HepG2 (cell line): ENCODE measurements around the gene NEK8. TPM values are rescaled to one million over a fixed set of nuclear protein-coding genes. Genes with fewer than 3 reads are reported as not detected.

Experiments
- HOXA5 ChIP-seq: sonication (generic); formaldehyde crosslinking; IDR thresholded peaks from 2 replicates; pipeline ENCODE4 v1.4.0; 2020; ENCODE audit warnings: missing genetic modification reagents
- HOXD1 ChIP-seq: sonication (generic); formaldehyde crosslinking; IDR thresholded peaks from 2 replicates; pipeline ENCODE4 v1.5.0; 2020; ENCODE audit warnings: missing genetic modification reagents
- ISX ChIP-seq: sonication (generic); formaldehyde crosslinking; conservative IDR thresholded peaks from 2 replicates; pipeline ENCODE4 v1.5.0; 2020; ENCODE audit warnings: missing genetic modification reagents
- MAZ ChIP-seq, 2 experiments: sonication (generic) in 1 of 2; formaldehyde crosslinking in 1 of 2; IDR thresholded peaks; 2 replicates each; pipeline versions ENCODE4 v1.5.0 to v1.6.1; 2012 to 2020; ENCODE audit warnings: low read depth in 2 of 2, mild to moderate bottlenecking in 2 of 2, borderline replicate concordance in 1 of 2, improper control_type of control experiment in 1 of 2, low read length in 1 of 2, missing genetic modification reagents in 1 of 2, moderate library complexity in 1 of 2
- MYPOP ChIP-seq: sonication (generic); formaldehyde crosslinking; IDR thresholded peaks from 2 replicates; pipeline ENCODE4 v1.8.1; 2023; ENCODE audit warnings: mild to moderate bottlenecking, moderate library complexity, missing genetic modification reagents
- PLRG1 ChIP-seq: fragments of 450-650 bp; conservative IDR thresholded peaks from 2 replicates; pipeline ENCODE4 v1.6.1; 2016
- PRDM4 ChIP-seq: sonication (generic); formaldehyde crosslinking; IDR thresholded peaks from 2 replicates; pipeline ENCODE4 v1.9.0; 2021; ENCODE audit warnings: missing genetic modification reagents, borderline replicate concordance
- SAP130 ChIP-seq: IDR thresholded peaks from 2 replicates; pipeline ENCODE4 v1.6.1; 2016; ENCODE audit warnings: low read depth
- SNAI1 ChIP-seq: sonication (generic); formaldehyde crosslinking; IDR thresholded peaks from 2 replicates; pipeline ENCODE4 v1.5.0; 2020; ENCODE audit warnings: mild to moderate bottlenecking, missing genetic modification reagents, borderline replicate concordance
- ZBTB4 ChIP-seq: sonication (generic); formaldehyde crosslinking; IDR thresholded peaks from 2 replicates; pipeline ENCODE4 v1.4.0; 2020; ENCODE audit warnings: missing genetic modification reagents, mild to moderate bottlenecking, borderline replicate concordance
- ZFY ChIP-seq: sonication (generic); formaldehyde crosslinking; IDR thresholded peaks from 2 replicates; pipeline ENCODE4 v1.4.0; 2020; ENCODE audit warnings: missing genetic modification reagents
- ZNF124 ChIP-seq: sonication (generic); formaldehyde crosslinking; IDR thresholded peaks from 2 replicates; pipeline ENCODE4 v1.4.0; 2020; ENCODE audit warnings: missing genetic modification reagents
- ZNF558 ChIP-seq: sonication (generic); formaldehyde crosslinking; IDR thresholded peaks from 2 replicates; pipeline ENCODE4 v1.9.0; 2022; ENCODE audit warnings: mild to moderate bottlenecking, missing genetic modification reagents, borderline replicate concordance
- ZSCAN21 ChIP-seq: sonication (generic); formaldehyde crosslinking; IDR thresholded peaks from 2 replicates; pipeline ENCODE4 v1.8.0; 2022; ENCODE audit warnings: mild to moderate bottlenecking, missing genetic modification reagents, moderate library complexity, borderline replicate concordance
- polyA plus RNA-seq, 8 experiments: library from polyadenylated mRNA; depleted of rRNA in 3 of 8; stranded (reverse) in 7 of 8; unstranded in 1 of 8; fragments of >200 nt; fragmentation: Illumina TruSeq in 4 of 8; extraction: Trizol in 4 of 8; gene quantifications; 2 replicates each; pipeline versions ENCODE4 v1.2.1 to v1.2.3, GENCODE V29; 2011 to 2016; ENCODE audit warnings: low read depth in 4 of 8, missing spikeins in 1 of 8, mixed read lengths in 1 of 8; ENCODE audit not compliant: insufficient read depth in 1 of 8
- total RNA-seq, 5 experiments: library from RNA; depleted of rRNA; stranded (reverse); fragments of >200 nt; fragmentation: Illumina TruSeq; extraction: Trizol; gene quantifications; 2 replicates each; pipeline ENCODE4 v1.2.3, GENCODE V29; 2016; ENCODE audit warnings: low read depth in 1 of 5
- TF ChIP-seq, protein P1 (sequence below): IDR thresholded peaks from 2 replicates; pipeline ENCODE4 v1.6.1; 2016
- TF ChIP-seq, protein P2 (sequence below): IDR thresholded peaks from 2 replicates; pipeline ENCODE4 v1.6.1; 2016; ENCODE audit warnings: missing compliant biosample characterization, missing genetic modification reagents, borderline replicate concordance

The NEK8 gene
- total and polyA plus RNA-seq, 2 of the 13 experiments (the other 11 are each of a cell fraction or from before 2014, with no cell fraction given), result 5.8 to 13.5 TPM

DNA sequence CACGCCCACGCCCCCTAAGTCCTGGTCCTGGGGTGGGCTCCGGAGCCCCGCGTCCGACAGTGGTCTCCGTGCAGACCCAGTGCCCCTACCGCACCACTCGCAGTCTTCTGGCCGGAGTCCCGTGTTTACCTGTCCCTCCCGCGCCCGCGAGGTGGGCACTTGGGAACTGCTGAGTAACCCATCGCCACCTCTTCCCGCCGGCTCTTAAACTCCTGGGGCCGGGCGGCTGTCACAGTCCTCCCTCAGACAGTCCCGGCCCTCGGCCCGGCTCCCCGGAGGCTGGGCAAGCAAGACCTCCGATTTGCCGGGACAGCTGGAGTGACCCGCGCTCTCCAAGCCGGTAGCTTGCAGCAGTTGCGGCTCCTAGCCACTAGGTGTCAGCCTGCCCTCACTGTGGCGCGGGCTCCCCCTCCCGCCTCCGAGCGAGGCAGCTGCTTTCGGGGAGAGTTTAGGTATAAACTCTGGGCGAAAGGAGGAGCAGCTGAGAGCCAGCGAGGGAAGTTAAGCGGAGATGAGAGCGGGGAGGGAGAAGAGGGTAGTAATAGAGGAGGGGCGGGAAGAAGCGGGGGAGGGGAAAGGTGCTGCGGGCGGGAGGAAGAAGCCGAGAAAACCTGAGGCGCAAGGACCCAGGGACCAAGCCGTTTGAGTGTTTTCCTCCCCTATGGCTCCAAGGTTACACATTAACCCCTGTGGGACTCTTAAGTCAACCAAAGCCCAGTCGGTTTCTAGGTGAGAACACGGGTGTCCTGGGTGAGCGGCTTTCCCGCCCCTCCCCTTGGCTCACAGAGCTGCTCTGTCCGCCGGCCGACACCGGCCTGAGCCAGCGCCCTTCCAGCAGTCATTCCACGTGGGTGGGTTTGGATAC, 1.7 kb upstream of the NEK8 start (continued):
- no peak; the same call in 1 of the 2 replicates for TF ChIP-seq ZSCAN21 (CRISPR knock-in tag)
- 0 out of 2 replicates have a peak, but pooled peaks have one; percentile 65 for TF ChIP-seq PRDM4
- peak; percentile 55; the same call in 1 of the 2 replicates for TF ChIP-seq MYPOP (CRISPR knock-in tag)
- no peak for TF ChIP-seq HOXD1 (CRISPR knock-in tag)
- TF ChIP-seq, protein P1, sequence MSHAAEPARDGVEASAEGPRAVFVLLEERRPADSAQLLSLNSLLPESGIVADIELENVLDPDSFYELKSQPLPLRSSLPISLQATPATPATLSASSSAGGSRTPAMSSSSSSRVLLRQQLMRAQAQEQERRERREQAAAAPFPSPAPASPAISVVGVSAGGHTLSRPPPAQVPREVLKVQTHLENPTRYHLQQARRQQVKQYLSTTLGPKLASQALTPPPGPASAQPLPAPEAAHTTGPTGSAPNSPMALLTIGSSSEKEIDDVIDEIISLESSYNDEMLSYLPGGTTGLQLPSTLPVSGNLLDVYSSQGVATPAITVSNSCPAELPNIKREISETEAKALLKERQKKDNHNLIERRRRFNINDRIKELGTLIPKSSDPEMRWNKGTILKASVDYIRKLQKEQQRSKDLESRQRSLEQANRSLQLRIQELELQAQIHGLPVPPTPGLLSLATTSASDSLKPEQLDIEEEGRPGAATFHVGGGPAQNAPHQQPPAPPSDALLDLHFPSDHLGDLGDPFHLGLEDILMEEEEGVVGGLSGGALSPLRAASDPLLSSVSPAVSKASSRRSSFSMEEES (CRISPR knock-in tag), result 0 out of 2 replicates have a peak, but pooled peaks have one; percentile 31
- peak; percentile 29; the same call in 1 of the 2 replicates for TF ChIP-seq SNAI1 (CRISPR knock-in tag)
- peak; percentile 78; the same call in 1 of the 2 replicates for TF ChIP-seq ZNF124 (CRISPR knock-in tag)
- TF ChIP-seq ZBTB4 (CRISPR knock-in tag), result no peak
- no peak; the same call in none of the 2 replicates for TF ChIP-seq ZFY (CRISPR knock-in tag)
- TF ChIP-seq SAP130 (CRISPR knock-in tag), result peak; percentile 75; the same call in 1 of the 2 replicates
- TF ChIP-seq PLRG1, result no peak
- TF ChIP-seq, protein P2, sequence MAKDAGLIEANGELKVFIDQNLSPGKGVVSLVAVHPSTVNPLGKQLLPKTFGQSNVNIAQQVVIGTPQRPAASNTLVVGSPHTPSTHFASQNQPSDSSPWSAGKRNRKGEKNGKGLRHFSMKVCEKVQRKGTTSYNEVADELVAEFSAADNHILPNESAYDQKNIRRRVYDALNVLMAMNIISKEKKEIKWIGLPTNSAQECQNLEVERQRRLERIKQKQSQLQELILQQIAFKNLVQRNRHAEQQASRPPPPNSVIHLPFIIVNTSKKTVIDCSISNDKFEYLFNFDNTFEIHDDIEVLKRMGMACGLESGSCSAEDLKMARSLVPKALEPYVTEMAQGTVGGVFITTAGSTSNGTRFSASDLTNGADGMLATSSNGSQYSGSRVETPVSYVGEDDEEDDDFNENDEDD (CRISPR knock-in tag), result peak; percentile 49; the same call in 1 of the 2 replicates
- TF ChIP-seq ISX (CRISPR knock-in tag), result no peak
- TF ChIP-seq MAZ (IDR thresholded peaks at IDR 0.05; ENCODE audit: borderline replicate concordance, low read depth, low read length), result peak; percentile 84
- peak; percentile 92 for TF ChIP-seq MAZ (CRISPR knock-in tag; IDR thresholded peaks at IDR 0.05; ENCODE audit: low read depth)
- 0 out of 2 replicates have a peak, but pooled peaks have one; percentile 64 for TF ChIP-seq HOXA5 (CRISPR knock-in tag)
- TF ChIP-seq ZNF558 (CRISPR knock-in tag), result no peak
